Measurements from ENCODE around the gene LCTL. TPM values are rescaled to one million over a fixed set of nuclear protein-coding genes. Genes with fewer than 3 reads are reported as not detected.

The LCTL gene
- total RNA-seq, 1 experiment from 2014 or later = not detected

DNA sequence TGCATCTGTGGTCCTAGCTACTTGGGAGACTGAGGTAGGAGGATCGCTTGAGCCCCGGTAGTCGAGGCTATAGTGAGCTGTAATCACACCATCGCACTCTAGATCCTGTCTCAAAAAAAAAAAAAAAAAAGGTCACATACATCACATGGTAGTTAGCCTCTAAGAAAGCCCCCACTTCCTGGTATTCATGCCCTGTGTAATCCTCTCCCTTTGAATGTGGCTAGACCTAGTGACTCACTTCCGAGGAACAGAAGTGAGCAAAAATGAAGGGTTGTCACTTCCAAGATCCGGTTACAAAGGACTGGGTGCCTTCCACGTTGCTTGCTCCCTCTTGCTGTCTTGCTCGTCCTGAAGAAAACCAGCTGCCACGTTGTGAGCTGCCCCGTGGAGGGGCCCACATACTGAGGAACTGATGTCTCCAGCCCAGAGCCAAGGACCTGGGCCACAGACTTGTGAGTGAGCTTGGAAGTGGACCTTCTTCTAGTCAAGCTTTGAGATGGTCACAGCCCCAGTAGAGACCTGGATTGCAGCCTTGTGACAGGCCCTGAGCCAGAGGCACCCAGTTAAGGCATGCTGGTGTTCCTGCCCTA is 12.6 kb upstream of the LCTL start:
- TF ChIP-seq ATF3 (IDR thresholded peaks at IDR 0.05) (no peak), POLR2A (IDR thresholded peaks at IDR 0.05; ENCODE audit: borderline replicate concordance, extremely low read depth, insufficient read depth, insufficient read length) (no peak), CTCF (IDR thresholded peaks at IDR 0.05 in 2 of 3, conservative IDR thresholded peaks at IDR 0.05 in 1 of 3; ENCODE audit: borderline replicate concordance in 1 of 3, insufficient read depth in 1 of 3, low read depth in 2 of 3, low read length in 2 of 3) (no peak), ELF1 (IDR thresholded peaks at IDR 0.05; ENCODE audit: borderline replicate concordance, low read depth) (peak; percentile 17; the same call in 1 of the 2 replicates), EGR1 (IDR thresholded peaks at IDR 0.05; ENCODE audit: low read depth) (no peak), CBX3 (IDR thresholded peaks at IDR 0.05; ENCODE audit: low read depth) (no peak), REST (IDR thresholded peaks at IDR 0.05; ENCODE audit: low read depth) (no peak), TCF7L2 (IDR thresholded peaks at IDR 0.05; ENCODE audit: borderline replicate concordance, extremely low read depth, insufficient read depth, insufficient read length) (peak; percentile 32), SP1 (IDR thresholded peaks at IDR 0.05; ENCODE audit: low read depth) (no peak), EZH2phosphoT487 (IDR thresholded peaks at IDR 0.05; ENCODE audit: borderline replicate concordance) (no peak), ZFX (IDR thresholded peaks at IDR 0.05) (no peak), SRF (IDR thresholded peaks at IDR 0.05; ENCODE audit: low read depth) (no peak), FOSL1 (IDR thresholded peaks at IDR 0.05; ENCODE audit: low read depth) (peak; percentile 45; the same call in 1 of the 2 replicates), JUND (IDR thresholded peaks at IDR 0.05) (peak; percentile 43; the same call in 1 of the 2 replicates), CEBPB (IDR thresholded peaks at IDR 0.05; ENCODE audit: low read depth) (no peak), RAD21 (IDR thresholded peaks at IDR 0.05; ENCODE audit: low read depth) (no peak)
- TF ChIP-seq, protein P1, sequence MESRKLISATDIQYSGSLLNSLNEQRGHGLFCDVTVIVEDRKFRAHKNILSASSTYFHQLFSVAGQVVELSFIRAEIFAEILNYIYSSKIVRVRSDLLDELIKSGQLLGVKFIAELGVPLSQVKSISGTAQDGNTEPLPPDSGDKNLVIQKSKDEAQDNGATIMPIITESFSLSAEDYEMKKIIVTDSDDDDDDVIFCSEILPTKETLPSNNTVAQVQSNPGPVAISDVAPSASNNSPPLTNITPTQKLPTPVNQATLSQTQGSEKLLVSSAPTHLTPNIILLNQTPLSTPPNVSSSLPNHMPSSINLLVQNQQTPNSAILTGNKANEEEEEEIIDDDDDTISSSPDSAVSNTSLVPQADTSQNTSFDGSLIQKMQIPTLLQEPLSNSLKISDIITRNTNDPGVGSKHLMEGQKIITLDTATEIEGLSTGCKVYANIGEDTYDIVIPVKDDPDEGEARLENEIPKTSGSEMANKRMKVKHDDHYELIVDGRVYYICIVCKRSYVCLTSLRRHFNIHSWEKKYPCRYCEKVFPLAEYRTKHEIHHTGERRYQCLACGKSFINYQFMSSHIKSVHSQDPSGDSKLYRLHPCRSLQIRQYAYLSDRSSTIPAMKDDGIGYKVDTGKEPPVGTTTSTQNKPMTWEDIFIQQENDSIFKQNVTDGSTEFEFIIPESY (IDR thresholded peaks at IDR 0.05; ENCODE audit: extremely low read depth, insufficient replicate concordance, low read length) = no peak
- peak; percentile 21 for DNase-seq (ENCODE audit: low read depth, low spot score)
- Histone ChIP-seq H3K79me2 (ENCODE audit: insufficient read depth, low read length) (no peaks in the 10 kb centered on the region), H3K9me3 (ENCODE audit: control insufficient read depth in 1 of 2, insufficient read depth in 1 of 2, low read depth in 1 of 2, low read length in 2 of 2) (no peaks in the 10 kb centered on the region), H3K27ac (ENCODE audit: low read depth, low read length) (no peak overlapping the region), H3K27me3 (ENCODE audit: insufficient read depth, low read length) (no peaks in the 10 kb centered on the region), H3K9ac (ENCODE audit: low read length) (no peak overlapping the region), H3K4me3 (replicated peaks in 1 of 2; ENCODE audit: low read depth in 1 of 2, low read length in 2 of 2) (no peak overlapping the region), H3K9me2 (ENCODE audit: insufficient read depth) (no peaks in the 10 kb centered on the region), H4K20me1 (ENCODE audit: insufficient read depth) (no peaks in the 10 kb centered on the region), H3K4me1 (ENCODE audit: control insufficient read depth in 1 of 2, insufficient read depth in 2 of 2, low read length in 2 of 2) (peaks cover 0 to 11% of the 10 kb centered on the region in 2 experiments; a peak in 2 of 4 replicates), H3K4me2 (ENCODE audit: low read length) (peak overlapping the region; percentile 32), H3K36me3 (ENCODE audit: control insufficient read depth in 1 of 2, insufficient read depth in 2 of 2, low read length in 2 of 2) (no peaks in the 10 kb centered on the region), H2AFZ (ENCODE audit: low read depth, low read length, poor library complexity, severe bottlenecking) (no peak overlapping the region)
- BruUV-seq (replicated peaks) = no TSS peak
- ChIA-PET RAD21 (ENCODE audit: low non-redundant PET in 1 of 2, low total read pairs in 2 of 2, uncharacterized antibody in 2 of 2, unreplicated experiment in 2 of 2) (no interaction called here), CTCF (no interaction called here), POLR2A (no interaction called here)
- intact Hi-C loops (cut with micrococcal nuclease) = no loop called here
- ATAC-seq = peak; percentile 66
